ENCODE measurements around the gene MORC4. TPM values are rescaled to one million over a fixed set of nuclear protein-coding genes. Genes with fewer than 3 reads are reported as not detected.

The MORC4 gene
- total RNA-seq, 1 donor from 2014 or later = 26.0 TPM

GRCh38 chrX:106955004-106955772 lies 44.8 kb downstream of the MORC4 start:
- Mint-ChIP-seq H3K9me3 (ENCODE audit: unreplicated experiment) (no peaks in the 10 kb centered on the region), H3K36me3 (ENCODE audit: low read depth, unreplicated experiment) (peaks cover 2% of the 10 kb centered on the region), H3K27ac (ENCODE audit: unreplicated experiment) (no peak overlapping the region), H3K4me3 (ENCODE audit: unreplicated experiment) (no peak overlapping the region), H3K4me1 (ENCODE audit: low read depth, unreplicated experiment) (peaks cover 8% of the 10 kb centered on the region), H3K27me3 (ENCODE audit: low read depth, unreplicated experiment) (no peaks in the 10 kb centered on the region)
- FAIRE-seq = peak; percentile 80
- H3K9ac ChIP-seq (ENCODE audit: low read length) = no peak overlapping the region
- H3K27ac ChIP-seq (ENCODE audit: low read depth, low read length) = peak overlapping the region; percentile 7
- H3K36me3 ChIP-seq (ENCODE audit: insufficient read depth, low read length) = peaks cover 9% of the 10 kb centered on the region
- peak; percentile 26 for DNase-seq (ENCODE audit: low read depth)
- peaks cover 7% of the 10 kb centered on the region for H3K4me1 ChIP-seq (ENCODE audit: insufficient read depth, low read length)
- H3K4me3 ChIP-seq (ENCODE audit: insufficient read depth, low read depth, low read length) = no peak overlapping the region
- H3K4me2 ChIP-seq (ENCODE audit: low read length) = peak overlapping the region; percentile 67
- H3K9me3 ChIP-seq (ENCODE audit: insufficient read depth, low read depth, low read length) = no peaks in the 10 kb centered on the region
- TF ChIP-seq, protein P1, sequence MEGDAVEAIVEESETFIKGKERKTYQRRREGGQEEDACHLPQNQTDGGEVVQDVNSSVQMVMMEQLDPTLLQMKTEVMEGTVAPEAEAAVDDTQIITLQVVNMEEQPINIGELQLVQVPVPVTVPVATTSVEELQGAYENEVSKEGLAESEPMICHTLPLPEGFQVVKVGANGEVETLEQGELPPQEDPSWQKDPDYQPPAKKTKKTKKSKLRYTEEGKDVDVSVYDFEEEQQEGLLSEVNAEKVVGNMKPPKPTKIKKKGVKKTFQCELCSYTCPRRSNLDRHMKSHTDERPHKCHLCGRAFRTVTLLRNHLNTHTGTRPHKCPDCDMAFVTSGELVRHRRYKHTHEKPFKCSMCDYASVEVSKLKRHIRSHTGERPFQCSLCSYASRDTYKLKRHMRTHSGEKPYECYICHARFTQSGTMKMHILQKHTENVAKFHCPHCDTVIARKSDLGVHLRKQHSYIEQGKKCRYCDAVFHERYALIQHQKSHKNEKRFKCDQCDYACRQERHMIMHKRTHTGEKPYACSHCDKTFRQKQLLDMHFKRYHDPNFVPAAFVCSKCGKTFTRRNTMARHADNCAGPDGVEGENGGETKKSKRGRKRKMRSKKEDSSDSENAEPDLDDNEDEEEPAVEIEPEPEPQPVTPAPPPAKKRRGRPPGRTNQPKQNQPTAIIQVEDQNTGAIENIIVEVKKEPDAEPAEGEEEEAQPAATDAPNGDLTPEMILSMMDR (IDR thresholded peaks at IDR 0.05; ENCODE audit: insufficient read depth, low read depth, low read length) = no peak
- TF ChIP-seq EZH2 (IDR thresholded peaks at IDR 0.05; ENCODE audit: insufficient read depth, low read length) = no peak
- no peaks in the 10 kb centered on the region for H3K79me2 ChIP-seq (ENCODE audit: insufficient read depth, low read length)
- no peaks in the 10 kb centered on the region for H4K20me1 ChIP-seq (ENCODE audit: insufficient read depth, low read length)
- no peaks in the 10 kb centered on the region for H3K27me3 ChIP-seq (ENCODE audit: insufficient read depth, low read length)
- no peak overlapping the region for H2AFZ ChIP-seq (ENCODE audit: low read depth, low read length)

DNA sequence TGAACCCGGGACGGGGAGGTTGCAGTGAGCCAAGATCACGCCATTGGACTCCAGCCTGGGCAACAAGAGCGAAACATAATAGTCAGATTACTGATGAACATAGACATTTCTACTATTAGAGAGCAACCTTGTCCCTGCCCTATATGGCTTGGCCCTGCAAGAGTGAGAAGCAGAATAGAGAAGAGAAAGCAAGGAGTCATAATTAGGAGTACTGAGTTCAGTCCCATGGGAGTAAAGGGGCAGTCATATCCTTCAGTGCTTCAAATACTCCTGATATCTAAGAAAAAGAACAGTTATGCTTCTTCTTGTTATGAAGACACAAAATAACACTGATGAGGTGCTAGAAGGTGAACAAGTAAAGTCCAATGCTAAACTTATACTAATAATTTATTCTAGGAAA lies 46.0 kb downstream of the MORC4 start:
- H4K20me1 ChIP-seq (ENCODE audit: insufficient read depth, low read length) = no peaks in the 10 kb centered on the region
- Mint-ChIP-seq H3K36me3 (ENCODE audit: low read depth, unreplicated experiment) (peaks cover 2% of the 10 kb centered on the region), H3K9me3 (ENCODE audit: unreplicated experiment) (no peaks in the 10 kb centered on the region), H3K4me1 (ENCODE audit: low read depth, unreplicated experiment) (peaks cover 8% of the 10 kb centered on the region), H3K27ac (ENCODE audit: unreplicated experiment) (no peak overlapping the region), H3K27me3 (ENCODE audit: low read depth, unreplicated experiment) (no peaks in the 10 kb centered on the region), H3K4me3 (ENCODE audit: unreplicated experiment) (no peak overlapping the region)
- H3K9ac ChIP-seq (ENCODE audit: low read length) = no peak overlapping the region
- H3K36me3 ChIP-seq (ENCODE audit: insufficient read depth, low read length) = peaks cover 7% of the 10 kb centered on the region
- no peak overlapping the region for H3K4me3 ChIP-seq (ENCODE audit: insufficient read depth, low read depth, low read length)
- no peak overlapping the region for H3K27ac ChIP-seq (ENCODE audit: low read depth, low read length)
- no peak for FAIRE-seq
- no peaks in the 10 kb centered on the region for H3K27me3 ChIP-seq (ENCODE audit: insufficient read depth, low read length)
- no peaks in the 10 kb centered on the region for H3K9me3 ChIP-seq (ENCODE audit: insufficient read depth, low read depth, low read length)
- H3K79me2 ChIP-seq (ENCODE audit: insufficient read depth, low read length) = no peaks in the 10 kb centered on the region
- no peak for DNase-seq (ENCODE audit: low read depth)
- no peak overlapping the region for H3K4me2 ChIP-seq (ENCODE audit: low read length)
- peaks cover 7% of the 10 kb centered on the region for H3K4me1 ChIP-seq (ENCODE audit: insufficient read depth, low read length)
- no peak for TF ChIP-seq EZH2 (IDR thresholded peaks at IDR 0.05; ENCODE audit: insufficient read depth, low read length)
- TF ChIP-seq, protein P1 (IDR thresholded peaks at IDR 0.05; ENCODE audit: insufficient read depth, low read depth, low read length) = no peak
- H2AFZ ChIP-seq (ENCODE audit: low read depth, low read length) = no peak overlapping the region

GRCh38 chrX:106952988-106953387 lies 47.0 kb downstream of the MORC4 start:
- Mint-ChIP-seq H3K4me1 (ENCODE audit: low read depth, unreplicated experiment) (peaks cover 8% of the 10 kb centered on the region), H3K27ac (ENCODE audit: unreplicated experiment) (no peak overlapping the region), H3K9me3 (ENCODE audit: unreplicated experiment) (no peaks in the 10 kb centered on the region), H3K36me3 (ENCODE audit: low read depth, unreplicated experiment) (peaks cover 2% of the 10 kb centered on the region), H3K4me3 (ENCODE audit: unreplicated experiment) (no peak overlapping the region), H3K27me3 (ENCODE audit: low read depth, unreplicated experiment) (no peaks in the 10 kb centered on the region)
- H3K4me2 ChIP-seq (ENCODE audit: low read length) = no peak overlapping the region
- no peak for FAIRE-seq
- H3K9ac ChIP-seq (ENCODE audit: low read length) = no peak overlapping the region
- TF ChIP-seq, protein P1 (IDR thresholded peaks at IDR 0.05; ENCODE audit: insufficient read depth, low read depth, low read length) = peak; percentile 30
- no peak for TF ChIP-seq EZH2 (IDR thresholded peaks at IDR 0.05; ENCODE audit: insufficient read depth, low read length)
- no peaks in the 10 kb centered on the region for H3K9me3 ChIP-seq (ENCODE audit: insufficient read depth, low read depth, low read length)
- H3K36me3 ChIP-seq (ENCODE audit: insufficient read depth, low read length) = peaks cover 7% of the 10 kb centered on the region
- no peak overlapping the region for H2AFZ ChIP-seq (ENCODE audit: low read depth, low read length)
- DNase-seq (ENCODE audit: low read depth) = no peak
- no peaks in the 10 kb centered on the region for H3K79me2 ChIP-seq (ENCODE audit: insufficient read depth, low read length)
- H3K4me3 ChIP-seq (ENCODE audit: insufficient read depth, low read depth, low read length) = no peak overlapping the region
- H3K4me1 ChIP-seq (ENCODE audit: insufficient read depth, low read length) = peaks cover 7% of the 10 kb centered on the region
- no peaks in the 10 kb centered on the region for H4K20me1 ChIP-seq (ENCODE audit: insufficient read depth, low read length)
- H3K27me3 ChIP-seq (ENCODE audit: insufficient read depth, low read length) = no peaks in the 10 kb centered on the region
- H3K27ac ChIP-seq (ENCODE audit: low read depth, low read length) = no peak overlapping the region
